GM12864 (cell line): ENCODE data around the gene ATL2.
A peak's percentile ranks its signal among the peaks of the same experiment; 100 is the strongest.

Experiments used
- DNase-seq: peaks from one replicate; pipeline ENCODE4 v3.0.0-alpha.2; 2011; ENCODE audit warnings: low read depth
- H3K4me3 ChIP-seq: 2 replicates; pipeline ENCODE4 v1.5.1; 2011; ENCODE audit warnings: mild to moderate bottlenecking, low read depth, low read length, control low read depth
- TF ChIP-seq, protein P1 (sequence below): IDR thresholded peaks from 2 replicates; pipeline ENCODE4 v1.5.1; 2011; ENCODE audit warnings: low read depth, mild to moderate bottlenecking, moderate library complexity, low read length, control low read depth, inconsistent platforms; ENCODE audit errors: missing control alignments

ATL2 gene

GRCh38 chr2:38274286-38275276 lies 102.5 kb downstream of the ATL2 start:
- TF ChIP-seq, protein P1, sequence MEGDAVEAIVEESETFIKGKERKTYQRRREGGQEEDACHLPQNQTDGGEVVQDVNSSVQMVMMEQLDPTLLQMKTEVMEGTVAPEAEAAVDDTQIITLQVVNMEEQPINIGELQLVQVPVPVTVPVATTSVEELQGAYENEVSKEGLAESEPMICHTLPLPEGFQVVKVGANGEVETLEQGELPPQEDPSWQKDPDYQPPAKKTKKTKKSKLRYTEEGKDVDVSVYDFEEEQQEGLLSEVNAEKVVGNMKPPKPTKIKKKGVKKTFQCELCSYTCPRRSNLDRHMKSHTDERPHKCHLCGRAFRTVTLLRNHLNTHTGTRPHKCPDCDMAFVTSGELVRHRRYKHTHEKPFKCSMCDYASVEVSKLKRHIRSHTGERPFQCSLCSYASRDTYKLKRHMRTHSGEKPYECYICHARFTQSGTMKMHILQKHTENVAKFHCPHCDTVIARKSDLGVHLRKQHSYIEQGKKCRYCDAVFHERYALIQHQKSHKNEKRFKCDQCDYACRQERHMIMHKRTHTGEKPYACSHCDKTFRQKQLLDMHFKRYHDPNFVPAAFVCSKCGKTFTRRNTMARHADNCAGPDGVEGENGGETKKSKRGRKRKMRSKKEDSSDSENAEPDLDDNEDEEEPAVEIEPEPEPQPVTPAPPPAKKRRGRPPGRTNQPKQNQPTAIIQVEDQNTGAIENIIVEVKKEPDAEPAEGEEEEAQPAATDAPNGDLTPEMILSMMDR: peak; percentile 52

DNA sequence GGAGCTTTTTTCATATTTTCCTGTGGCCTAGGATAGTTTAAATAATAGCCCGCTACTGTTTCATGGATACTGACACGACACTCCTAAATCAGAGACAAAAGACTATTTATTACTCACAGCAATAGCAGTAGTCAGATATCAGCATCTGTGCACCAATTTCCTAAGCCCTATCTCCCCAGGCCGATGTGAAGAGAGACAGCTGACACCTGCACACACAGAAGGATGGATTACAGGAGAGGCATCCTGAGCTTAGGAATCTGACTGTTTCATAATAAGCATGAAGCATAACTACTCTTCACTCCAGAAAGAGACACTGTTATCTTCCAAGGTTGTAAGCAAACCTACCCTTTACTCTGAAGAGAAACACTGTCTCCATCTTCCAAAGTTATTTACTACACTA lies 105.4 kb downstream of the ATL2 start:
- no peak overlapping the region for H3K4me3 ChIP-seq
- DNase-seq: no peak
- TF ChIP-seq, protein P1: no peak

More at GRCh38 chr2:38274286-38275276, 102.5 kb downstream of the ATL2 start:
- H3K4me3 ChIP-seq: no peak overlapping the region
- peak; percentile 70 for DNase-seq

DNA sequence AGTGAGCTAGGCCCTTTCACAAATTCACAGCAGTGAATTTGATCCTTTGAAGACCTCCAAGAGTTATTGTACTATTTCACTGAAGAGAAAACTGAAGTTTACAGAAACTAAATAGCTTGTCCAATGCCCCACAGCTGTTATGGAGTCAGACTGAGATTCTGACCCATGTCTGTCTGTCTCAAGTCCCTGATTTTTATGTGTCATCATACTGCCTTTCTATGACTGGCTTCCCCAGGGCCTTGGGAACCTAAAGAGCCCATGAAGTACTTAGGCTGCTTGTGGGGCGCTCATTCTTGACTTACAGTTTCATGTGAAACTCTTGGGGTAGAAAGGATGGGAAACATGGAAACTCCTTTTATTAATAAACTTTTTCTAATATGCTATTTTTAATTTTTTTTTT lies 107.7 kb downstream of the ATL2 start:
- TF ChIP-seq, protein P1: no peak
- no peak for DNase-seq
- H3K4me3 ChIP-seq: no peak overlapping the region

- TF ChIP-seq, protein P1: no peak
- DNase-seq: no peak
- H3K4me3 ChIP-seq: no peak overlapping the region
Measured at GRCh38 chr2:38268691-38269327, 108.3 kb downstream of the ATL2 start.

DNA sequence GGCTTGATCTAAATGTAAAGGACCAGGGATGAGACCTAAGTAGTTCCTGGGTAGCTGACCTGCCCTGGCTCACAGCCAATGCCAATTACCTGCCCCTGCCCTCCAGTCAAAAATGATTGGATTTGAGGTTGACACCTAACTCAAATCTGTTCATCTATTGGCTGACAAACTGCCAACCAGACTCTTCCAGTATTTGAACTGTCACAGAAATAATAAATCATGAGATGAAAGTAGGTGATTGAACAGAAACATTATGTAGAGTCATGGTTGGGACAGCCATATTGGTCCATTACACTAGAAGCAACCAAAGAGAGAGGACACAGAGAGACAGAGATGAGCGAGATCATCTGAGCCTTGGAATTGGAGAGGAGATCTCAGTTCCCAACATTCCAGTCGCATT lies 109.1 kb downstream of the ATL2 start:
- no peak for DNase-seq

DNA sequence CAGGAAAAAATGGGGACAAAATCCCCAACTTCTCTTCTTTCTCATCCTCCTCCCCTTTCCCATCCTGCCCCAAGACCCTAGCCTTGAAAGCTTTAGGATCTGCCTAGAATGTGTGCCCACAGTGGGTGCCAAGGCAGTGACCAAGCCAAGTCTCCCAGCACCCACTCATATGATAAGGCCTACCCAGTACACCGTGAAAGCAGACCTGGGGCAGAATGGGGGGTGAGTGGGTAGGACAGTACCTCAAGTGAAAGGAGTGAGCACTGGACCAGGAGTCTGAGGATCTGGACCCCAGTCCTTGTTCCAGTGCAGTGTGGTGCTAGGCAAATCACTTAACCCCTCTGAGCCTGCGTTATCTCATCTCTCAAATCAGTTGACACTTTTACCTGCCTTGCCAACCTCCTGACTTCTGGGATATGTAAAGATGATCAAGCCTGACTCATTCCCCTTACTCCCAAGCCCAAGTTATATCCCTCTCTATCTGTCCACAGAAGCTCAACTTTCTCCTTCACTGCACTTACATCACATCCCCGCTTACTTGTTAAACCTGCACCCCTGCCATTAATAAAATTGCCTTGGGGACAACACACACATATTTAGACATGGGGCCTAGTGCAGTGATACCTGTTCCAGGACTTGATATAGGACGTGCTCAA lies 109.7 kb downstream of the ATL2 start:
- TF ChIP-seq, protein P1: no peak
- no peak overlapping the region for H3K4me3 ChIP-seq

More for the DNA sequence above, 109.1 kb downstream of the ATL2 start:
- TF ChIP-seq, protein P1: no peak
- H3K4me3 ChIP-seq: no peak overlapping the region

More for the DNA sequence above, 109.7 kb downstream of the ATL2 start:
- no peak for DNase-seq
